D721Med (cell line): Measurements from ENCODE around the gene KCNIP4.

Experiments
- DNase-seq: peaks from one replicate; pipeline ENCODE4 v3.0.0; 2011; ENCODE audit warnings: low spot score; ENCODE audit not compliant: insufficient read length
- FAIRE-seq: peaks from 2 replicates; lab custom pipeline; 2011; peaks lifted over from hg19 to GRCh38; lab: Jason Lieb, UNC
- CTCF ChIP-seq: IDR thresholded peaks from 2 replicates; pipeline ENCODE4 v1.5.1; 2012; ENCODE audit warnings: mild to moderate bottlenecking, control low read depth; ENCODE audit not compliant: insufficient read depth; ENCODE audit errors: missing control alignments

KCNIP4 gene

GRCh38 chr4:21780148-21780547, 168.4 kb downstream of the KCNIP4 start:
- DNase-seq (no peak), FAIRE-seq (no peak)
- no peak for TF ChIP-seq CTCF

GRCh38 chr4:21778702-21779101, 169.9 kb downstream of the KCNIP4 start:
- TF ChIP-seq CTCF = no peak
- DNase-seq (no peak), FAIRE-seq (no peak)

- TF ChIP-seq CTCF = no peak
- DNase-seq (no peak), FAIRE-seq (no peak)
These were observed 172.9 kb downstream of the KCNIP4 start for GRCh38 chr4:21775703-21776102.

- FAIRE-seq (no peak), DNase-seq (no peak)
- no peak for TF ChIP-seq CTCF
These were observed 179.0 kb downstream of the KCNIP4 start for GRCh38 chr4:21769404-21770147.

GRCh38 chr4:21768349-21769310, 179.9 kb downstream of the KCNIP4 start:
- peak; percentile 81 for TF ChIP-seq CTCF
- DNase-seq (no peak), FAIRE-seq (peak; percentile 35)

GRCh38 chr4:21765810-21766407, 182.7 kb downstream of the KCNIP4 start:
- TF ChIP-seq CTCF = peak; percentile 92
- DNase-seq (no peak), FAIRE-seq (peak; percentile 77)
